Stimulated activated CD8-positive, alpha-beta memory T cell treated with anti-CD3 and anti-CD28 coated beads, Interleukin-15, amount 100 ng/mL, for 48 hours (primary cell): ENCODE results near the gene CSNK1D.

ENCODE experiments used
- DNase-seq, 2 donors: peaks; one replicate each; pipeline ENCODE4 v3.0.0-alpha.2; 2020; ENCODE audit warnings: low read depth in 2 of 2

Gene CSNK1D

GRCh38 chr17:82310877-82311276 lies 37.4 kb upstream of the CSNK1D start:
- no peak for DNase-seq

DNA sequence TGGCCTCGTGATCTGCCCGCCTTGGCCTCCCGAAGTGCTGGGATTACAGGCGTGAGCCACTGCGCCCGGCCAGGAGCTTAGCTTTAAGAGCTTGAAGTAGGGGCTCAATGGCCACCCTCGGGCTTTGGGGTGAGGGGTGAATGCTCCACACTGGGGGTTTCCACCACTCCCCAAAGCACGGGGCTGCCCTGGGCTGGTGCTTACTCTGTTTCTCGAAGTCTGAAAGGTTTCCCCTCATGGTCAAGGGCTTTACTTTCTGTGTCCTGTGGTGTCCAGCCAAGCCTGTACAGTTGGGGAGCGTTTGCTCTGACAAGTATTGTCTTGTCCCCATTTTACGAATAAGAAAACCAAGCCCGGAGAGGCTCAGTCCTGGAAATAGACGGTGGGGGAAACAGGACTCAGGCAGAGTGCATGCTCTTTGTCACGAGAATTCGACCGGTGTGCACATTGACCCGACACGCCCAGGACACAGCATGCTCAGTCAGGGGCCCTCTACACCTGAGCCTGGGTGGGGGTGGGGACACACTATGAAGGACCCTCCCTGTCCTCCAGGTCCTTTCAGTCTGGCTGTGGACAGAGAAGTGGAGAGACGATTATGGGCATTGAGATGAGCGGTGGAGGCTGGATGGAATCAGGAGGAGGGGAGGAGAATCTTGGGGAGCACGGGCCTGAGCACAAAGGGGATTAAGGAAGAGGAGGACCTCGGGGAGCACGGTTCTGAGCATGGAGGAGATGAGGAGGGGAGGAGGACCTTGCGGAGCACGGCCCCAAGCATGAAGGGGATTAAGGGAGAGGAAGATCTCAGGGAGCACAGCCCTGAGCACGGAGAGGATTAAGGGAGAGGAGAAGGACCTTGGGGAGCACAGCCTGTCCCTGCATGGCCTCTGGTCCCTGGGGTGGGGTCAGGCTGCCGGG lies 36.4 kb upstream of the CSNK1D start:
- no peak for DNase-seq

DNA sequence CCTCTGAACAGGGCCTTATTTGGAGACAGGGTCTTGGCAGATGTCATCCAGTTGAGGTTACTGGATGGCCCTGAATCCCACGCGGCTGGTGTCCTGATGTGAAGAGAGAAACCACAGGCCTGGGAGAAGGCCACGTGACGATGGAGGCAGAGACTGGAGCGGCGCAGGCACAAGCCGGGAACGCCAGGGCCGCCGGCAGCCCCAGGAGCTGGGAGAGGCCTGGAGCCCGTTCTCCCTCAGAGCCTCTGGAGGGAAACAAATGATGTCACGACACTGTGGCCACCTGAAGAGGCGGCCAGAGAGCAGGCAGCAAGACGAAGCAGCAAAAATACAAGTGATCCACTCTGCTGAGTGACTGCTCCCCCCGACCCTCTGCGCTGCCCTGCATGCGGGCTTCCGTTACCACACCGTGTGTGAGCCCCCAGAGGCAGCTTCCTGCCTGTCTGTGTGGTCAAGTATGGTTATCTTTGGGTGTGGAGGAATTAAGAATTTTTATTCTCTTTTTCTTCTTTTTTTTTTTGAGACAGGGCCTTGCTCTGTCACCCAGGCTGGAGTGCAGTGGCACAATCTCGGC lies 32.3 kb upstream of the CSNK1D start:
- DNase-seq = no peak

GRCh38 chr17:82304826-82305726 lies 31.6 kb upstream of the CSNK1D start:
- no peak for DNase-seq

DNA sequence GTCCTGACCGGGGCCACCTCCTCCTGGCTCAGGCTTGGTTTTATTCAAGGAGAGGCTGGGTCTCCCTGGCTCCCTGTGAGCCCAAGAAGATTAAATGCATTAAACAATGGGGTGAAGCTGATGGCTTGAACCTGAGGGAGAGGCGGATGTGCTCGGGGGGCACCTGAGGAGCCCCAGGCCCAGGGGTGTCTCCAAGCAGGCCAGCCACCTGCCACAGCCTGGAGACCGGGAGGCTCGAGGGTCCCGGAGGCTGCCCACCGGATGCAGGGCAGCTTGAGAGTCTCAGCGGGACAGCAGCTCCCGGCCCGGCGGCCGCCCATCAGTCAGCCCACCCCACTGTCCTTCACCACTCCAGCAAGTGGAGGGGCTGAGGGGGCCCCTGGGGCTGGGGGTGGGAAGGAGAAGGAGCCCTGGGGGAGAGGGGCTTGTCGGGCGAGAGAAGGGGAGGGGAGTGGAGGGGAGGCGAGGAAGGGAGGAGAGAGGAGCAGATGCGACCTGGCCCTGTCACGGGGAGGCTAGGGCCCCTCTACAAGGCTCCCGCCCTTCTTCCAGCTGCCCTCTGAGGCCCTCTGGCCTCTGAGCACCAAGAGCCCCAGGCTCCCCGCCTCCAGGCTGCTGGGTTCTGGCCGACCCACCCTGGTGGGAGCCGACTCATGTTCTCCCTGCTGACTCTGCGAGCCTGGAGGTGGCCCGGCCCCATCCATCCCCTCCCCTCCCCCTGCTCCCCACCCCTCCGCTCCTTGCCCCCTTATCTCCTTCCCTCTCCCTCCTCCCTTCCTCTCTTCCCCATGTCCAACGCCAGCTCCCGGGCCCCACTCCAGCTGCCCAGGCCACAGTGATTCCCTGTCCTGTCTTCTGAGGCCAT lies 30.7 kb upstream of the CSNK1D start:
- DNase-seq = no peak

- DNase-seq = no peak
Observed at GRCh38 chr17:82302991-82303943, 29.8 kb upstream of the CSNK1D start.

GRCh38 chr17:82302568-82302963 lies 29.1 kb upstream of the CSNK1D start:
- DNase-seq = no peak

GRCh38 chr17:82301916-82302567 lies 28.5 kb upstream of the CSNK1D start:
- peak; percentile 63 to 69 for DNase-seq

DNA sequence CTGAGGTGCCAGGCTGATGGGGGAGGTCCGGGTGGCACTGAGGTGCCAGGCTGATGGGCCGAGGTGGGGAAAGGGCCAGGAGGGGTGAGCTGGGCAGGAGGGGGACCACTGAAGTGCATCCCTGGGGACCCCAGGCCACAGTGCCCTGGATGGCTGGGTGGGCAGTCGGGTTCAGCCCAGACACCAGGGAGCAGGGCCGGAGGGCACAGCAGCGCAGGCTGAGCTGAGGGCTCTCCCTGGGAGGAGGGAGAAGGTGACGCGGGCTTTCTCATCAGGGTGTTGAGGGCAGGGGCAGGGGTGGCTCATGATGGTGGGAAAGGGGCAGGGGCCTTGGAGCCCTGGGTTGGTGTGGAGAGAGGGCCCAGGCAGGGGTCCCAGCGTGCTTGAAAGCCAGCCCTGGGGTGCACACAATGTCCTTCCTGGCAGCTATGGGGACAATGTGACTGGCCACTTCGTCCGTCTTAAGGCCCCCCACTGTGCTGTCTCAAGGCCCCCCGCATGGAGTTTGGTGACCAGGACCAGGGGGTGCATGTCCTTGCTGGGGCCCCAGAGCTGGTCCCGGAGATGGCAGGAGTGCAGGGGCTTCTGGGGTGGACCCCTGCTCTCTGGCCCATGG lies 27.9 kb upstream of the CSNK1D start:
- DNase-seq = no peak

DNA sequence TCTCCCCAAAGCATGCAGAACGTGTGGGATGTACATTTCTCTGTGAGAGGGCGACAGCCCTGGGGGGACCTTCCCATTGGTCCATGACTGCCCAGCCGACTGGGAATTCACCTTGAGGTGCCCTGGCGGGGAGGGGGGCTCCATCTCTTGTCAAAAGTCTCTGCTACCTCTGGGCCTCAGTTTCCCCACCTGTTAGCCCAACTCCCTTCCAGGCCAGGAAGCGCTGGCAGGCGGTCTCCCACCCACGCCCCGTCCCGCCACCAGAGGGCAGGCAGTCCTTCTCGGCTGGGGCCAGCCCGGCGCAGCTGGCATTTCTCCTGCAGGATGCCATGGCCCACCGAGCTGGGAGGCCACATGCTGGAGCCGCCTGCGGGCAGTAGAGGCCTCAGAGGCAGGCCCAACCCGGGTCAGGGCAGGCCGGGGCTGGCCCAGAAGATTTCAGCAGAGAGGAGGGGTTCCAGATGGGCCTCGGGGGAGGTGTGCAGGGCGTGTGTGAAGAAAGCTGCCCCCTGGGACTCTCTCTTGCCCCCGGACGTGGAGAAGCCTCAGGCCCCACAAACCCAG lies 27.3 kb upstream of the CSNK1D start:
- peak; percentile 57 to 61 for DNase-seq

DNA sequence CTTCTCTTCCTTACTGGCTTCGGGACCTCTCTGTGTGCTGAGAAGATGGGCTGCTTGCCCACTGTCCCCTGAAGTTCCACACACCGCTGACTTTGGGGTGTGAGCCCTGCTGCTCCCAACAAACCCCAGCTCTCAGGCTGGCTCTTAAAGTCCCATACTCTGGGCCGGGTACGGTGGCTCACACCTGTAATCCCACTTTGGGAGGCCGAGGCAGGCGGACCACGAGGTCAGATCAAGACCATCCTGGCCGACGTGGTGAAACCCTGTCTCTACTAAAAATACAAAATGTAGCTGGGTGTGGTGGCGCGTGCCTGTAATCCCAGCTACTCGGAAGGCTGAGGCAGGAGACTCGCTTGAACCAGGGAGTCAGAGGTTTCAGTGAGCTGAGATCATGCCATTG lies 26.7 kb upstream of the CSNK1D start:
- no peak for DNase-seq

DNA sequence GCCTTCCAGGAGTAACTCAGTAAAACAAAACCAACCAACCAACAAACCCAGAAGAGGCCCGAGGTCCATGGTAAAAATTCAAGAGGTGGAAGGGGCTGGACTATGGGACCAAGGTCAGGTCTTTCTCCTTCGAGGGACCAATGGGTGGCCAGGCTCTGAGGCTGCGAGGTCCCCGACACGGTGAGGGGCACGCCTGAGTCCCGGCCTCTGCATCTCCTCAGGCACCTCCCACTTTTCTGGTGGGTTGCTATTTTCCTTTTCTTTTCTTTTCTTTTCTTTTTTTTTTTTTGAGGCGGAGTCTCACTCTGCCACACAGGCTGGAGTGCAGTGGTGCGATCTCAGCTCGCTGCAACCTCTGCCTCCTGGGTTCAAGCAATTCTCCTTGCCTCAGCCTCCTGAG lies 26.0 kb upstream of the CSNK1D start:
- peak in 1 of 2 donors; percentile 62 for DNase-seq

DNA sequence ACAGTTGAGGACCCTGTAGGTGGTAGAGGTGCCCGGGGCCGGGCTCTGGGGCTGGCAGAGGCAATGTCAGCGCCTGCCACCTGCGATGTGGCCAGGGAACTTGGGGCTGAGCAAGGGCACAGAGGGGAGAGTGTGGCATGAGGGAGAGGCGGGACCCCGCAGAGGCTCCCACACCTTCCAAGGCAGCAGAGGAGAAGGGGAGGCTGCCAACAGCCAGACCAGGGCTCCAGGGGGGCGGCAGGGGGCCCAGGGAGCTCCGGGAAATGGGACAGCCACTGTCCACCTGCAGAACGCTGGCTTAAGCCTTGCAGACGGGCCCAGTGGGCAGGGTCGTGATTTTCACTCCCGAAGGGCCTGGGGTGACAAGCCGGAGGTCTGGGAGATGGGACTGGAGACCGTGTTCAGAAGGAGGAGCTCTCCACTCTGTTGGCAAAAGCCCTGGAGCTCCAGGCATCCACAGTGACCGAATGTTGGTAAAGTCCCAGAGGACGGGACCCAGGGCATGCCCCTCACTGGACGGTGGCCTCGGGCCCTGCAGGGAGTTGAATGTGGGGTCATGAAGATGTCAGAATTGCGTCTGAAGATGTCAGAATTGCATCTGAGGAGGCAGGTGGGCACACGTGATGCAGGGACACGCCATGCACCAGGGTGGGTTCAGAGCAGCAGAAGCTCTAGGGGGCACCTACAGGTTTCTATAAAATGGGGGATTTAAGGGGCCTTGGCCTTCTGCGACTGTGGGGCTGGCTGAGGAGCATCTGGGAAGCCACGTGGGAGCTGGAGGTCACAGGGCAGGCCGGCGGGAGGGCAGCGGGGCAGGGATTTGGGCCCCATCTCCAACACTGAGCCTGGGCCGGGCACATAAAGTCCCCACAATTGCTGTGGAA lies 25.3 kb upstream of the CSNK1D start:
- DNase-seq = no peak

GRCh38 chr17:82297714-82298537 lies 24.4 kb upstream of the CSNK1D start:
- peak; percentile 89 to 92 for DNase-seq

DNA sequence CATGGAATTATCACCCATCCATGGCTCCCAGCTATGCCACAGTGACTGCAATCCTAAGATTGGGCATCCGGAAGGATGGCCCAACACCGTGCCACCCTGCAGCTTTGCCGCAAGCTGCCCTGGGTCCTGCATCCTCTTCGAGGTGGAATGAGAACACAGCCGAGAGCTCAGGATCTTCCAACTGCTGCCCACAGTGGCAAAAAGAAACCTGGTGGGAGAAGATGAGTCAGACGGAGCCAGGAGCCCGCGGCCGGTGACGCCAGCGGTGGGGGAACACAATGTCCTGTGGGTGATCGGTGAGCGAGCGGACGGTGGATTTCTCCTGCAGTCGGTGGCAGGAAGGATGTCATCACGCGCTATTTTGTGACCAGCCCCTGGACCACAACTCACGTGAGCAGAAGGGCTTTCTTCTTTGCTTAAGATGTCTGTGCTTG lies 23.8 kb upstream of the CSNK1D start:
- peak; percentile 91 to 93 for DNase-seq

GRCh38 chr17:82296511-82297279 lies 23.2 kb upstream of the CSNK1D start:
- DNase-seq = no peak
